GM18519 (cell line): ENCODE results near the gene L3MBTL4.
A peak's percentile ranks its signal among the peaks of the same experiment; 100 is the strongest.
"Not testable (repeated sequence)": the region's sequence is repeated elsewhere in the genome, so short reads cannot be mapped to it uniquely, and the experiment has no call there.

Experiments used
- ATAC-seq: cut with Tn5 transposase; IDR thresholded peaks from one replicate; pipeline ENCODE4 v1.9.1; 2021; ENCODE audit warnings: mild to moderate bottlenecking, moderate library complexity; ENCODE audit not compliant: unreplicated experiment, low FRiP score

Gene L3MBTL4

DNA sequence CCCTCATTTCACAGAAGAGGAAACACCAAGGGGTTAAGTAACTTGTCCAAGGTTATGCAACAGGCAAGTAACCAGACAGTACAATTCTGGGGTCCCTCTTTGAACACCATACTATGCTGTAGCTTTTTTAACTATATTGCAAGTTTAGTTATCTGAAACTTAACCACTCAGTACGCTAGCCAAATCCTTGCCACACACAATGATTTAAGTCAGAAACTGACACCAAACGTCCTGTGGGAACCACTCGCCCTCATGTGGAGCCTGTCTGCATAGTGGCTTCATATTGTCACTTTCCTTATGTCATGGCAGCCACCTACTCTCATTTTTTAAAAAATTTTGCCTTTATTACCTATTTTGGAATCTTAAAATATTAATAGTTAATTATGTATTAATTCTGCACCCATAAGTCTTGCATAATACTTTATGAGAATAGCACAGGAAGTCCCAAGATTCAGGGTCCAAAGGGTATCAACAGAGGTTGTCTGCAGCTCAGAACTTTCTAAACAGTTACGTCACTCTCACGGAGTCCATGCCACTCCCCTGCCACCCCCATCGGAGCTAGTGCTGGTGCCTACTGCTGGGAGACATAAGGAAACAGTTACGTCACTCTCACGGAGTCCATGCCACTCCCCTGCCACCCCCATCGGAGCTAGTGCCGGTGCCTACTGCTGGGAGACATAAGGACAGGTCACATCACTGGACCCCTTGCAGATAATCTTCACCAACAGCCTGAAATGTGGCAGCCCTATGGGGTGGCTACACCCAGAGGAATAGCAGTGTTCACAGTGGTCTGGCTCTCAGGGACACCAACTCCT is 99.0 kb downstream of the L3MBTL4 start:
- ATAC-seq: no peak

DNA sequence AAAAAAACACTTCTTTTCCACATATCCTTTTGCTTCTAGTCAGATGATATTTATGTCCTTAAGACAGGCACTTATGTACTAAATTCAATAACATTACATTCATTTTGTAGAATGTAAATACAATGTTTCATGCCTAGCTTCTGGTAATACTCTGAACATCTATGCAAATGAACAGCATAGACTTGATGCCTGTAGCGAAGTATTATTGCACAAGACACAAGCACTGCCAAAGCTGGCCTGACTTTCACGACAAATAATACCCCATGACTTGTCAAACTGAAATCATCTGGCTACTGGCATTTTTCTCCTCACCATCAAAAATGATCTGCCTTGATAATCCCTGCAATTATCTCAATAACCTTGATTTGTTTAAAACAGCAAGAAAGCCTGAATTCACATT is 101.3 kb downstream of the L3MBTL4 start:
- no peak for ATAC-seq

DNA sequence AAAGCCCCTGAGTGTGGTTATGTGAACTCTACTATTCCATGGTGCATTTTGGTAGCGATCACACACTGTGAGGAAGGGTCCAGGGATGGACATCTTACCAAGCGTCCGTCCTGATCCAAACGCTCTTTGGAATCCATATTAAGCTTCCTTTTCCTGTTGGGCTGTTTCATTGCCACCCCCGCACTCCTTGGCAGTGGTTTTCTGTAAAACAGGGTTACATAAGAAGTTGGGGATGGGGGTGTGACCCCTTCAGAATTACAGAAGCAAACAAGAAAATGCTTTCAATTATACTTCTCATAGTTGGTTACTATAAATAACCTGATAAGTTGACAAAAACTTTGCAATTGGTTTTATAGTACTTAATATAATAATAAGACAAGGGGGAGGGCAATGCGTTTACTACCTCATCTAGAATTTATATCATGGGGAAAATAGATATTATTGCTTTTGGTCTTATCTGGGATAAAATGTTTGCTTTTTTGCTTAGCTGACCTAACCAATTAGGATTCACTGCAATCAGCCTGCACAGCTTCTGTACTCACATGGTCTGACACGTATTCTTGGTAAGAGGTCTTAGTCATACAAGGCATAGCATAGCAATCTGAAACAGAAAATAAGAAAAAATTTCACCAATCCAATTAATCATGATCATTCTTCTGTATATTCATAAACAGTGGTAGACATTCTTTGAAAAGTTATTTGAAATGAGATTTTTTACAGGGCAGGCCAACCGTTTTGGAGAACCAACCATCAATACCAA is 103.1 kb downstream of the L3MBTL4 start:
- no peak for ATAC-seq

DNA sequence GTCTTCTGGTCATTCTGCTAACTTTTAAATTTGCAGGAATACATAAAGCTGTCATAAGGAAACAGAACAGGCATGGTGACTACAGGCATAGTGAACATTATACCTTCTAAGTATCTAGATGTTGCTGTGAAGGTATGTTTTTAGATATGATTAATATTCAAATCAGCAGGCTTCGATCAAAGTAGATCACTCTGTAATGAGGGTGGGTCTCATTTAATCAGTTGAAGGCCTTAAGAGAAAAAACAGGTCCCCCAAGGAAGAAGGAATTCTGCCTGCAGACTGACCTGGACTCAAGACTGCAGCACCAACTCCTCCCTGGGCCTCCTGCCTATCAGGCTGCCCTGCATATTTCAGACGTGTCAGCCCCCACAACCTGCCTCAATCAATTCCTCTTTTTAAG is 104.0 kb downstream of the L3MBTL4 start:
- ATAC-seq: no peak

DNA sequence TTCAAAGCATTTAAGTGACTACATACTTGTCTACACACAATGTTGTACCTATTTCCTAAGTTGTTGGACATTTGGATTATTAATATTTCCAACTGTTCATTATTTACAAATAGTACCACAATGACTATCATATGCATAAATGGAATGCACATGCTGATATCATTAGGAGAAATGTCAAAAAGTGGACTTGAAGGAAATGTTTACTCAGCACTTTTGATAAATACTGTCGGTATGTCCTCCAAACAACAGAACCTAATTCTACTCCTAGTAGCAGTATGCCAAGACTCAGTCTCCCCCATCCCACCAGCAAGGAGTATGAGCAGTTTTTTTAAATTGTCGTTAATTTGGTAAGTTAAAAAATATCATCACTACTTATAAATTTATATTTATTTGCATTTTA is 116.8 kb downstream of the L3MBTL4 start:
- ATAC-seq: no peak

DNA sequence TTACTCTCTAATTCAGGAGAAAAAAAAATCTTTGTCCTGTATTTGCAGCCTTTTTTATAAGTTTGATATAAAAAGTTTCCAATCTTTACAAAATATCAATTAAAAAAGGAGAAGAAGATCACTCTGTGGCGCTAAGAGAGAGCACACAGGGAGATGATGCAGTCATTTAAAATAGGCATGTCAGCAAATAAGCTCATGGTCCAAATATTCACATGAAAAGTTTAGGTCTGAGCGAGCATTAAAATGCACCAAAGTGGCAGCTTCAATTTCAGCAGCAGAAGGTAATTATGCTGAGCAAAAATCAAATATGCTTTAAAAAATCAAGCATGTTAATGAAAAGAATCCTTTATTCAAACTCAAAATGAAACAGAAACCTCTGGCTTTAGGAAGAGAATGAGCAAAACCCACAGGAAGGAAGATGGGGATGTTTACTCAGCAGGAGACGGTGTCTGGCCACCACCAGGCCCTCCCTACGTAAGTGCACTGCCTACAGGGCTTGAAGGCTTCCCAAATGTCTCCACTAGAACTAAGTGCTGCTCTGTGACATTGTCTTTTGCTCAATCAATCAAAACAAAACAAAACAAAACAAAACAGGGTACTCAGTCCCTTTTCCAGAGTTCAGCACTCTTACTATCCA is 120.4 kb downstream of the L3MBTL4 start:
- no peak for ATAC-seq

DNA sequence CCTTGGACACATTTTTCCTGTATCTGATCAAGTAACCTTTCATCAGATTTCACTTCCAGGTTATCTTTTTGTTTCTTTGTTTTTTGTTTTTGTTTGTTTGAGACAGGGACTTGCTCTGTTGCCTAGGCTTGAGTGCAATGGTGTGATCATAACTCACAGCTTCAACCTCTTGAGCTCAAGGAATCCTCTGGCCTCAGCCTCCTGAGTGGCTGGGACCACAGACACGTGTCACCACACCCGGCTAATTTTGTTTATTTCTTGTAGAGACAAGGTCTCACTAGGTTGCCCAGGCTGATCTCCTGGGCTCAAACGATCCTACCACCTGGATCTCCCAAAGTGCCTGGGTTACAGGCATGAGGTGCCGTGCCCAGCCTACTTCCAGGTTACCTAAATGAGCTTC is 124.9 kb downstream of the L3MBTL4 start:
- no peak for ATAC-seq

DNA sequence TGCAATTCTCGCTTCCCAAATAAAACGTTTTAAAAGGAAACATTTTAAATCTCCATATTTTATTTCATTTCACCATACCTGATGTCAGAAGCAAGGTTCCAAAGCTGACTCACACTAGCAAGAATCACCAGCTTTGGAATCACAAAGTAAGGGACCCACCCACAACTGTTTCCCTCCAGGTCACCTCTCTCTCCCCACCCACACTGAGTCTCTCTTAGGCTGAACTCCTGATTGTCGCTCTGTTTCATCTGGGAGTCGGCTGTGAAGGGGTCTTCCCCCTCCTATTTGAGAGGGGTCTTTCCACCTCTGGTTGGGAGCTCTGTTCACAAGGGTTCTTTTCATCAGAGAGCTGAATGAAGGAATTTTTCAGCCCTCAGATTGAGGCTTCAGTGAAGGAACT is 128.1 kb downstream of the L3MBTL4 start:
- ATAC-seq: no peak

DNA sequence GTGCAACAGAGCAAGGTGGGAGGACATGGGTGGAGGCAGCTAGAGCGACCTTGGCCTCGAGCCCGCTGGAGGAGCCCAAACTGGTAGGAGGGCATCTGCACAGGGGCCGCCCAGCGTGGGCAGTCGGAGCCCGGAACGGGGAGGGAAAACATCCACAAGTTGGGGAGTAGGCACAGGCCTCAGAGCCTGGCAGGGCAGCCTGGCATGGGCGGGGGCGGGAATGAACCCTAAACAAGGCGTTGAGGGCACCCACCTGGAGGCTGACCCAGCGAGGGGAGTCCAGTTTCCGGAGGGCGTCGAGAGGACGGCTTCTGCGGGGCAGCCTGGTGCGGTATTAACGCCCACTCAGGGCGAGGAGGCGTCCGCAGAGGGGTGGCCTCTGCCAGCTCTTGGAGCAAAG is 129.9 kb downstream of the L3MBTL4 start:
- no peak for ATAC-seq

DNA sequence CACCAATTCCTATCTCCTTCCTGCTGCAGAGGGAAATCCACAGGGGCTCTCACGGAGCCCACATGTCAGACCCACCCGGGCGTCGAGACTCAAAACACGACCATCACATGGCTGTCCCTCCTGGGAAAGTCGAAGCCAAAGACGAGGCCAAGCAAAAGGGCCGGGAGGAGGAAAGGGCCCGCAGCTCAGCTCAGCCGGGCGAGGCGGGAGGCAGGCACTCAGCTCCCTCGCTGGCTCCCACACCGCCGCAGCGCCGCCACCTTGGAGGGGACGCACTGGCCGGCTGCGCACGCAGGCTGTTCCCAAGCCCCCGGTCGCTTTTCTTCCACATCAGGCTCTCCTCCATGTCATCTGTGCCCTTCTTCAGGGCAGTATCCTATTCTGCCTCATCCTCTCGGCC is 130.4 kb downstream of the L3MBTL4 start:
- ATAC-seq: no peak

DNA sequence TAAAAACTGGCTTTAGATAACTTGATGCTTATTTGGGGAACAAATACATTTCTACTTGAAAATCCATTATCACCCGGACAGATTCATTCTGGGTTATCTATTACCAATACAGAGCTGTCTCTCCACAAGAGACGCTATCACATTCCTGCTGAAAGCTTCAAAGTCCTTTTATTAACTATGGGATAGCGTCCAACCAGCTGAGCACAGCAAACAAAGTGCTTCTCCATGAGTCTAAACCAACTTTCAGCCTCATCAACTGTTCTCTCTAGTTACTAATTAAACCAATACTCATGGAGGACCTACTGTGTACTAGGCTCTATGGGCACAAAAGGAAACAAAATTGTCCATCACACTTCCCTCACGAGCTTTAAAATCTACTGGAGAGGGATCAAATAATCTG is 132.8 kb downstream of the L3MBTL4 start:
- ATAC-seq: no peak

DNA sequence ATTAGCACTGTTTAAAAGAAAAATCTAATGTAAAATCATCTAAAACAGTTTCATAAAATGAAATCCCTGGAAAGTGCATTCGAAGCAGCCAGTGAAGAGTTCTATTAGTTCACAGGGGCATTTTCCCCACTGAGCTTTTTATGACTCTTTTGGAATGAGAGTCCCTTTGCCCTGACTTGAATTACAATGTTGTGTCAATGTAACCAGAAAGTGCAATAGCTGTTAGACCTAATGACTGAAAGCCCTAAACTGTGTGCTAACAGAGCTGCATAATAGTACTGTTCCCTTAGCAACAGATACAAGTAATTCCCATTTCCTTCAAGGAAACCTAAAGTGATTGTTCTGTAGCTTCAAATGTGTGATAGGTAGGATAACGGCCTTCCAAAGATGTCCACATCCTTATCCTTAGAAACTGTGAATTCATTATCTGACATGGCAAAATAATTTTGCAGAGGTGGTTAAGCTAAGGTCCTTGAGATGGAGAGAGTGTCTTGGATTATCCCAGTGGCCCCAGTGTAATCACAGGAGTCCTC is 134.4 kb downstream of the L3MBTL4 start:
- ATAC-seq: no peak

DNA sequence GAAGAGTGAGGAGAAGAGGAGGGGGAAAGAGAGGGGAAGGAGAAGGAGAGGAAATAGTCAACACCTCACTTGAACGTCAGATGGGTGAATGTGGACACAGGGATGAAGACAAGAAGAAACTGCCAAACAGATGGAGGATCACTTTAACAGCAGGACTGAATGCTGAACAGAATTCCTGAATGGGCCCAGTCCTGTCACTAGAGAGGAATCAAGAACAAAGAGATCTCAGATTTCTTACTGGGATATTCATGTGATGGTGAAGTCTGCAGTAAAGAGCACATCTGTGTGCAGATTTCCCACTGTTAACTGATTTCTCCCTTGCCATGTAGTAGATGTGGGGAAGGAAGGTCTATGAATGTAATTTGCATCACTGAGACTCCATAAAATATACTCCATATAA is 135.4 kb downstream of the L3MBTL4 start:
- no peak for ATAC-seq

DNA sequence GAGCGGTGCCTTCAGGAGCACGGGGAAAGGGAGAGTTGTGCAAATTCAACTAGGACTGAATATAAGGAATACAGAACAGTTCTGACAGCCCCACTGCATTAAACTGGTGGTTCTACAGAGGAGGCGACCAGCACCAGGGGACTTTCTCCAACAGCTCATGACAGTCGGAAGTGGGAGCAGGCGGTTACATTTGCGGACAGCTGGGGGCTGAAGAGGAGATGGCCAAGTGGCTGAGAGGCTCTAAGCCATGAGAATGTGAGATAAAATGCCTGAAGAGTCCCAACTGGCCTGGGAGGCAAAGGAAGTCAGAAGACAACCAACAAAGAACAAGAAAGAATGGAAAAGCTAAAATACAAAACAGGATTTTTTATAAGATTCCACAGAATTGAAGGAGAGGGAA is 141.3 kb downstream of the L3MBTL4 start:
- ATAC-seq: no peak

DNA sequence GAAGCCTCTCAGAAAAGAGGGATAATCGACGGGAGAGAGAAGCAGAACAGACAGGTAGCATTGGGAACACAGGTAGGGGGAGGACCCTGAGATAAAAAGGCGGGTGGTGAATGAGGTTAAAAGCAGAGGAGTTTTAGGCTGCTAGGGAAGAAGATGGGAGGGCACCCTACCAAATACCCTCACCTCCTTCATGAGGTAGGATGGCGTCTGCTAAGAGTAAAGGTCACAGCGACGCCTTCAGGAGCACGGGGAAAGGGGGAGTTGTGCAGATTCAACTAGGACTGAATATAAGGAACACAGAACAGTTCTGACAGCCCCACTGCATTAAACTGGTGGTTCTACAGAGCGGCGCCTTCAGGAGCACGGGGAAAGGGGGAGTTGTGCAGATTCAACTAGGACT is 142.6 kb downstream of the L3MBTL4 start:
- ATAC-seq: not testable (repeated sequence)

DNA sequence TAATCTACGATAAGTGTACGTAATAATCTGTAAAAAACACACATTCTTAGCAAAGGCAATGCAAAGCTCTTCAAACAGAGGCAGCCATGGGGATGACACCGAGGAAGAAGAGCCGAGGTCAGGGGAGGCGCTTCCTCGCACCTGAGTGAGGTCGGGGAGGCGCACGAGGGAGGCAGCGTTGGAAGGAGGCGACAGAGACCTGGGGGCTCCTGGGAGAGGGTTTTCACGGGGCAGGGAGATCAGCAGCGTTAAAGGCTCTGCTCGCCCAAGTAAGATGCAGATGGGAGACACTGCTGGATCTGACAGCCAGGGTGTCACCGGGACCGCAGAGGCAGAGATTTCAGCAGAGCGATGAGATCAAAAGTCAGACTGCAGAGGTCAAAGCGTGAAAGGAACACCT is 143.1 kb downstream of the L3MBTL4 start:
- no peak for ATAC-seq

DNA sequence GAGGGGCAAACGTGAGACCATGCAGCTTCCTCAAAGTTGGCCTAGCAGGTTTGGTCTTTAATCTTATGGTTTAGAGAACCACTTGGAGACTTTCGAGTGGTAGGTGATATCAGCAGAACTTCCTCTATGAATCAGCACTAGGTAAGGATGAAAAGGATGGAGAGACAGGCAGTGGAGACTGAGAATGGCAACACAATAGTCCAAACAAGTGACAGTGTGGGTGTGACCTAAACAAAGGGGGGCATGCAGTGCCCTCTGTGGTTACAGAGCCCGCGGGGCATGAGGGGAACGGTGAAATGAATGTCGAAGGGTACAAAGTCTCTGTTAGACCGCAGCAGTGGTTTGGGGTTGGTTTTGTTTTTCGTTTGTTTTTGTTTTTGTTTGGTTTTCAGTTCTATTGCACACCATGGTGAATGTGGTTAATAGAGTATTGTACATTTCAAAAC is 143.9 kb downstream of the L3MBTL4 start:
- ATAC-seq: peak; percentile 58

DNA sequence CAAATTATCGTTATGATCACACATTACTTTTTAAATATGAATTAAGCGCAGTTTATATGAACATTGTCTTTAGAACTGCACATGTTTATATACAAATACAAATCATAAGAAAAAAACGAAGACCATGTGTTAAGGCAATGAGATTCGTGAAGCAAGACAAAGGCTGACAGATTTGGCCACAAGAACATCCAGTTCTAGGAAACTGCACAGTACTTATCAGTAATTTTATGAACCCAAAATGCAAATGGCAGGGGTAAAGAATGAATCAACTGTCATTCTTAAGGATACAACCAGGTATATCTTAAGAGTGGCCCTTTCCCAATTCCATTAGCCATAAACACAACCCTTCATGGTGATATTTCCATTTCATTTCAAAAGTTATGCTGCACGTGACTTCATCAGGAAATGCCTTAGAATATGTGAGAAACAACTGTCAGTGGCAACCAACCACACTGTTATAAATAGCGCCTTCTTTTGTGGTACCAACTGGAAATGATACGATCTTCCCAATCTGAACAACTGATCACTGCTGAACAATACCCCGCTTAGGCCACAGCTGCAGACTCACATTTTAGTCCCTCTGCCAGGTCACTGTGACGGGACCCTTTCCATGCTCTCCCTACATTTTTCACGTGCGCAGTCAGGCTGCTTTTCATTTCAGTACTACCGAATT is 144.9 kb downstream of the L3MBTL4 start:
- no peak for ATAC-seq

DNA sequence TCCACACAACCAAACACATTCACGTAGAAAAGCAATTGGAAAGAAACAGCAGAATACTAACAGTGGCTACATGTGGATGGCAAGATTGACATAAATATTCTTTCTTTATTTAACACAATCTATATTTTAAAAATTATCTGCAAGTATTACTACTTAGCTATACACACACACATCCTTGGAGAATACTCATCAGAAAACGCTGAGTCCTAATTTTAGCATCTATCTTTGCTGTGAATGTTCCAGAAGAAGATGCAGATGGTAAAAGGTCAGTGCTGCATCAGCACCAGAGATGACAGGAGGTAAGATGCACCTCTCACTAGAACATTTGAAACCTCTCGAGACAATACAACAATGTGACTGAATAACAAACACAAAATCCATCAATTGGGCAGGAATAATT is 148.5 kb downstream of the L3MBTL4 start:
- ATAC-seq: no peak

DNA sequence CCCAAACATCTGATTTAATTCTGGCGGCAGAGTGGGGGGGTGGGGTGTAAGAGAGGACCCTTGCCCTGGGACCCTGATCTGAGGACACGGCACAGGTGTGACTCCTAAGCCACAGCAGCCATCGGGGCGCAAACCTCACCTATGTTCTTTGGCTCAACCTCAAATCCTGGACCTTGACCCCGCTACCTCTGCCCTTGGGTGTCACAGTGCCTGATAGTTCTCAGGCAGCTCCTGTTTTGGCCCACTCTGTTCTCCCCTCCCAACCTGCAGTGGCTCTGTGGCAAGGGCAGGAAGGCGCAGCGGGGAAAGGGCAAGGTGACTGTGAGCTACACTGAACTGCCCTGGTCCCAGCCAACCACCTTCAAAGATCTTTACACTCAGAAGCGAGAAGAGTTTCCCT is 152.8 kb downstream of the L3MBTL4 start:
- no peak for ATAC-seq

DNA sequence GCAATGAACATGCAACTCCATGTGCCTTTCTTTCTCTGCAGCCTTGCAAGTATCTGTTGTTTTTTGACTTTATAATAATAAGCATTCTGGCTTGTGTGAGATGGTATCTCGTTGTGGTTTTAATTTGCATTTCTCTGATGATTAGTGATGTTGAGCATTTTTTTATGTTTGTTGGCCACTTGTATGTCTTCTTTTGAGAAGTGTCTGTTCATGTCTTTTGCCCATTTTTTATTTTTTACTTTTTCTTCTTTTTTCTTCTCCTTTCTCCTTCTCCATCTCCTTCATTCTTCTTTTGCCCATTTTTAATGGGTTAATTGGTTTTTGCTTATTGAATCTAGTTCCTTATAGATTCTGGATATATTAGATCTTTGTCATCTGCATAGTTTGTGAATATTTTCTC is 155.4 kb downstream of the L3MBTL4 start:
- ATAC-seq: not testable (repeated sequence)
